Adipocyte (in vitro differentiated cells): ENCODE data around the gene UGT1A8.

Experiments used
- DNase-seq: peaks from one replicate; pipeline ENCODE4 v3.0.0-alpha.2; 2015; ENCODE audit warnings: low read depth
- H3K27me3 ChIP-seq: replicated peaks from 2 replicates; pipeline ENCODE4 v1.7.0; 2013; ENCODE audit warnings: mild to moderate bottlenecking, low read length, moderate library complexity; ENCODE audit not compliant: control insufficient read depth, insufficient read depth
- H3K36me3 ChIP-seq: 2 replicates; pipeline ENCODE4 v1.7.0; 2013; ENCODE audit warnings: low read length, mild to moderate bottlenecking, moderate library complexity; ENCODE audit not compliant: control insufficient read depth, insufficient read depth, severe bottlenecking
- H3K4me1 ChIP-seq: 2 replicates; pipeline ENCODE4 v1.7.0; 2013; ENCODE audit warnings: mild to moderate bottlenecking, low read length, moderate library complexity; ENCODE audit not compliant: control insufficient read depth, insufficient read depth
- H3K4me3 ChIP-seq: 2 replicates; pipeline ENCODE4 v1.7.0; 2013; ENCODE audit warnings: mild to moderate bottlenecking, low read length, moderate library complexity
- H3K9ac ChIP-seq: 2 replicates; pipeline ENCODE4 v1.7.0; 2013; ENCODE audit warnings: mild to moderate bottlenecking, low read length, moderate library complexity
- H3K9me3 ChIP-seq: 2 replicates; pipeline ENCODE4 v1.7.0; 2013; ENCODE audit warnings: mild to moderate bottlenecking, low read length, moderate library complexity; ENCODE audit not compliant: control insufficient read depth

Gene UGT1A8

DNA sequence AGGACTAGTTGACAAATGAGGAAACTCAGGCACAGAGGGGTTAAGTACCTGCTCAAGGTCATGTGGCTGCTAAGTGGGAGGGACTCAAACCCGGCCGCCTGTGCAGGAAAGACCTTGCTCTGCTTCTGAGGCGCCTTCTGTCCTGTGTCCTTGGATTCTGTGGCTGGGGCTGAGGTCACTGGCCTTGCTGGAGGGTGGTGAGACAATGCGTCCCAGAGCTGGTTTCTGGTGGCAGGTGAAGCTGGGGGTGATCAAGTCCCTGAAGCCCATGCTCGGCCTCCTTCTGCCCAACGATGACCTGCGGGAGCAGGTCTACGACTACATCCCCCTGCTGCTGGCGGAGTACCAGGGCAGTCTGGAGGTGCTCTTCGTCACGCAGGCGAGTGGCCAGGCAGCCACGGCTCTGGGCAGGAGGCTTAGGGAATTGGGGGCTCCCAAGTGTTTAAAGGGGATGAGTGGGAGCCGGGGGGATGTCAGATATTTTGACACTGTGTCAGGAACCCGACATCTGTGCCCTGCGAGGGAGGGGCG, 176.8 kb downstream of the UGT1A8 start:
- no peaks in the 10 kb centered on the region for H3K36me3 ChIP-seq
- peaks cover 22% of the 10 kb centered on the region for H3K27me3 ChIP-seq
- H3K9me3 ChIP-seq = no peaks in the 10 kb centered on the region
- no peak overlapping the region for H3K4me3 ChIP-seq
- no peaks in the 10 kb centered on the region for H3K4me1 ChIP-seq
- H3K9ac ChIP-seq = no peak overlapping the region
- DNase-seq = no peak

DNA sequence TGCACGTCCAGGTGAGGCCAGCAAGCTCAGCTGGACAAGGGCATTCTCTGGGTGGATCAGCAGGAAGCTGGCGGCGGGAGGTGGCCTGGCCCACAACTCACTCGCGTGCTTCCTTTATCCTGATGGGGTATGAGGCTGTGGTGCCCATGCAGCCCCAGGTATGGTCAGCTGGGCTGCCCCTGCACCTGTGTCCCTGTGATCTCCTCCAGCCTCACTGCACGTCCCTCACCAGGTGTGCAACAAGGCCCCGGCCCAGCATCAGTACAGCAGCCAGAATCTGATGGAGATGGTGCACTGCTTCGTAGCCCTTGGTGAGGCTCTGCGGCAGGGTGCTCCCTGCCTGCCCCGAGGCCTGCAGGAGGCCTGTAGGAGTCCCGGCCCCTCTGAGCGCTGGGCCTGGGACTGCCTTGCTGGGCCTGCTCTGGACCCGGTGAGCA, 178.3 kb downstream of the UGT1A8 start:
- H3K4me1 ChIP-seq = no peaks in the 10 kb centered on the region
- no peaks in the 10 kb centered on the region for H3K9me3 ChIP-seq
- no peak overlapping the region for H3K9ac ChIP-seq
- H3K27me3 ChIP-seq = peaks cover 27% of the 10 kb centered on the region
- H3K4me3 ChIP-seq = no peak overlapping the region
- DNase-seq = no peak
- H3K36me3 ChIP-seq = no peaks in the 10 kb centered on the region

DNA sequence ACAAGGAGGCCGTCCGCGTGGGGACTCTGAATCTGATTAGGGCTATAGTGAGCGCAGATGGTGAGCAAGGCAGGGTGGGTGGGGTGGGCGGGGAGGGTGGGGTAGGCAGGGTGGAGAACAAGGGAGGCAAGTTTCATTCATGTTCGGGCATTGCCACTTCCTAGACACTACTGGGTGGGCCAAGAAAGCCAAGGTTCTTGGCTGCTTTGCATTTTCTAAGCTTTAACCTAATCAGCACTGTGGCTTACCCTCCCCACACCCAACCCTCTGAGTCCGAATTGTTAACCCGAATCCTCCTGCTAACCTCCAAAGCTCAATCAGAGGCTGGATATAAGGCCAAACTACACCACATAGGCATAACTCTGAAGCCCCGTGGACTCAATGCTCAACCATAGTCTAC, 178.8 kb downstream of the UGT1A8 start:
- Histone ChIP-seq H3K9me3 (no peaks in the 10 kb centered on the region), H3K4me1 (no peaks in the 10 kb centered on the region), H3K27me3 (peaks cover 27% of the 10 kb centered on the region), H3K9ac (no peak overlapping the region), H3K4me3 (no peak overlapping the region), H3K36me3 (no peaks in the 10 kb centered on the region)
- DNase-seq = no peak

DNA sequence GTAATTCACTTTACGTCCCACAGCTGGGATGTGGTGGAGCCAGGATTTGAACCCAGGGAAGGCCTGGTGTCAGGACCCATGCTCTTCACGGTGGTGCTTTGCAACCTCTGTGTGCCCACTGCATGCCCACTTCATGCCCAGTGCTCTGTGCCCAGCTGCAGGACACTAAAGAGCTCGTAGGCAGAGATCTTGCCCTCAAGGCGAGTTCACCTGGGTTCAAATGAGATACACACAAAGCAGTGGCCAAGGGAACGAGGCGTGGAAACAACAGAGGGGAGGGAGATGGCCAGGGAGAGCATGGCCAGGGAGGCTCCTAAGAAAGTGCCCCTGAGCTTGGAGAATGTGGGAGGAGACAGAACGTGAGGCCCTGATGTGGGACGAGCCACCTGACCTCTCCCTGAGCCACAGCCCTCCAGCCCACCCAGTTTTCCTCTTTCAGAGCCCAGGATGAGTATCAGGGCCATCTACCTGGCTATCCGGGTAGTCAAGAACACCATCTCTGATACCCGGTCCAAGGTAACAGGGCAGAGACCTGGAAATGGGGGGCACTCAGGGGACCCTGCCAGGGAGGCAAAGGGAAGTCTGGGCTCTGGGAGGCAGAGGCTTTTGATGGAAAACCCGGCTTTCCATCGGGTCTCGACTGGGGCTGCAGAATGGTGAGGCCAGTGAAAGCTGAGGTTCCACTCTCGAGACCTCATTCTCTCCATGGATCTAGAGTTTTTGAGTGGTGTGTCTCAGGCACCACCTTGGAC, 181.1 kb downstream of the UGT1A8 start:
- H3K36me3 ChIP-seq = no peaks in the 10 kb centered on the region
- DNase-seq = no peak
- no peaks in the 10 kb centered on the region for H3K9me3 ChIP-seq
- no peak overlapping the region for H3K4me3 ChIP-seq
- no peak overlapping the region for H3K9ac ChIP-seq
- H3K27me3 ChIP-seq = peaks cover 32% of the 10 kb centered on the region
- H3K4me1 ChIP-seq = no peaks in the 10 kb centered on the region

DNA sequence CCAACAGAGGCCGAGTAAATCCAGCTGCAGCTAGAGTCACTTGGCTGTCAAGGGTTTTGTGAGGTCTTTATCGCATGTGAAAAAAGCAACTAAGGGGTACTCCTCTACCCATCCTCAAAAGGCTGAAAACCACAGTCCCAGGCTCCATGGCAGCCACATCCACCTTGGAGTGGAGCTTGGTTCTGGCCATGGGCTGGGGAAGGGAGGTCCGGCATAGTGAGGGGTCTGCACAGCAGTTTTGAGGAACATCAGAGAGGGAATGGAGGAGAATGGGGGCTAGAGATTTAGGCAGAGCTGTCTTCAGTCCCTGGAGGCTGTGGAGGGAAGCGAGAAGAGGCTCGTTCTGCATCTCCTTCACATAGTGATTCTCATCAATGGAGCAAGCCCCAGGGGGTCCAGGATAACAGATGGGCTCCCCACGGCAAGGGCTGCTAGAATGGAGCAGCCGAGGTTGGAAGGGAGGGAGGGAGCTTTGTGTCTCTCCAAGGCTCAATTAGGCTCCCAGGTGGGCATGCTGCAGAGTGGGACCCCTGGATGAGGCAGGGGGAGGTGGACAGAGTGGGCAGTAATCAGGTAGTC, 181.7 kb downstream of the UGT1A8 start:
- DNase-seq = no peak
- no peaks in the 10 kb centered on the region for H3K9me3 ChIP-seq
- H3K4me3 ChIP-seq = no peak overlapping the region
- no peaks in the 10 kb centered on the region for H3K36me3 ChIP-seq
- no peaks in the 10 kb centered on the region for H3K4me1 ChIP-seq
- peaks cover 32% of the 10 kb centered on the region for H3K27me3 ChIP-seq
- no peak overlapping the region for H3K9ac ChIP-seq

DNA sequence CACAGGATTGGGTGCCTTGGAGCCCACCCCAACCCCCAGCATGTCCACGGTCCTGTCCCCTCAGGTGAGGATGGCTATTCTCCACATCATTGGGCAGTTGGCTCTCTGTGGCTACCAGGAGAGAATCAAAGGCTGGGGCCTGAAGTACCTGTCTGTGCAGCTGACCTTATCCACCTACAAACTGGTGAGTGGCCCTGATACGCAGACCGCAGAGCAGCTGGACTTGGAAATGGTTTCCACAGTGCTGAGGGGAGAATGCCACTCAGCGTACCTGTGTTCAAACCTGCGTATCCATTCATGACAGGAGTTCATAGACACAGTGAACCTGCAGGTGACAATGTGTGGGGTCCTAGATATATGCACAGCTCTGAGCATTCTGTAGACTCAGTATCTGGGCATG, 182.3 kb downstream of the UGT1A8 start:
- H3K9me3 ChIP-seq = no peaks in the 10 kb centered on the region
- H3K9ac ChIP-seq = no peak overlapping the region
- peaks cover 32% of the 10 kb centered on the region for H3K27me3 ChIP-seq
- H3K36me3 ChIP-seq = no peaks in the 10 kb centered on the region
- H3K4me1 ChIP-seq = no peaks in the 10 kb centered on the region
- no peak overlapping the region for H3K4me3 ChIP-seq
- no peak for DNase-seq

DNA sequence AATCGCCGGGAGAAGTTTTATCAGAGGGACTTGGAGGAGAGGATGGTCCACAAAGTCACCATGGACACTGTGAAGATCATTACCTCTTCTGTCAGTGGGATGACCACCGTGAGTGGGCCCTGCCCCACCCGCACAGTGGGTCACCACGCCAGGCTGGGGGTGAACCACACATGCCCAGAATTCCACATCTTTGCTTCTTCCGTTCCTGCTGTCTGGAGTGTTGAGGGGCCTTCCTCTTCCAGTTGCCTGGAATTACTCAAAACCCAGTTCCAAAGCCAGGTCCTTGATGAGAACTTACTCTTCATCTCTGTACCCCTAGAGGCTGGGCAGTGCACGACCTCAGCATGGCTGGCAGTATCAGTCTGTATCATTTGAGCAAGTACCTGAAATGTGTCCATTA, 182.8 kb downstream of the UGT1A8 start:
- Histone ChIP-seq H3K36me3 (no peaks in the 10 kb centered on the region), H3K27me3 (peaks cover 32% of the 10 kb centered on the region), H3K9ac (no peak overlapping the region), H3K4me1 (no peaks in the 10 kb centered on the region), H3K4me3 (no peak overlapping the region), H3K9me3 (no peaks in the 10 kb centered on the region)
- DNase-seq = no peak

DNA sequence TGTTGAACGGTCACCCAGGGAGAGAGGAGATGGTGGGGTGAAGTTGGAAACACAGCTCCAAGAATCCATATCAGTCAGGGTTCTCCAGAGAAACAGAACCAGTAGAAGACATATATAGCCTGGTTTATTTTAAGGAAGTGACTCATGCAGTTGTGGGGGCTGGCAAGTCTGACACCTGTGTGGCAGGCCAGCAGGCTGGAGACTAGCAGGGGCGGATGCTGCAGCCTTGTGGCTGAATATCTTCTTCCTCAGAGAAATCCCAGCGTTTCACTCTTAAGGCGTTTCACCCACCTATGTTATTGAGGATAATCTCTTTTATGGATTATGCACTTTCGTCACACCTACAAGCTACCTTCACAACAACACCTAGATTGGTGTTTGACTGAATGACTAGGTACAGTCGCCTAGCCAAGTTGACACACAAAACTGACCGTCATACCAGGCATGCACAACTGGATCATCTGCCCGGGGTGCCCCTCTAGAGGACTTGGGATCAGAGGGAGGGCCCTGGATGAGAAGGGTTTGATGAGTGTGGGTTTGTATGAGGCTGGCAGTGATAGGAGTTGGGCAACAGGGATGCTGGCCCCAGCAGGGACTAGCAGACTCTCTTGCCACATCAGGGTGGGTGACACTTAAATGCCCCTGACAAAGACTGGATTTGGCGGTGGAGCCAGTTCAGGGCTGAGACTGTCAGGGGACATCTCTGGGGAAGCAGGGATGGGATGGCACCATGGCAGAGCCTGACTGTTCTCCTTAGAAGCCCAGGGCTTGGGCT, 184.1 kb downstream of the UGT1A8 start:
- H3K27me3 ChIP-seq = peaks cover 32% of the 10 kb centered on the region
- H3K9me3 ChIP-seq = peaks cover 4% of the 10 kb centered on the region
- H3K4me3 ChIP-seq = no peak overlapping the region
- DNase-seq = no peak
- no peaks in the 10 kb centered on the region for H3K36me3 ChIP-seq
- no peak overlapping the region for H3K9ac ChIP-seq
- H3K4me1 ChIP-seq = no peaks in the 10 kb centered on the region

DNA sequence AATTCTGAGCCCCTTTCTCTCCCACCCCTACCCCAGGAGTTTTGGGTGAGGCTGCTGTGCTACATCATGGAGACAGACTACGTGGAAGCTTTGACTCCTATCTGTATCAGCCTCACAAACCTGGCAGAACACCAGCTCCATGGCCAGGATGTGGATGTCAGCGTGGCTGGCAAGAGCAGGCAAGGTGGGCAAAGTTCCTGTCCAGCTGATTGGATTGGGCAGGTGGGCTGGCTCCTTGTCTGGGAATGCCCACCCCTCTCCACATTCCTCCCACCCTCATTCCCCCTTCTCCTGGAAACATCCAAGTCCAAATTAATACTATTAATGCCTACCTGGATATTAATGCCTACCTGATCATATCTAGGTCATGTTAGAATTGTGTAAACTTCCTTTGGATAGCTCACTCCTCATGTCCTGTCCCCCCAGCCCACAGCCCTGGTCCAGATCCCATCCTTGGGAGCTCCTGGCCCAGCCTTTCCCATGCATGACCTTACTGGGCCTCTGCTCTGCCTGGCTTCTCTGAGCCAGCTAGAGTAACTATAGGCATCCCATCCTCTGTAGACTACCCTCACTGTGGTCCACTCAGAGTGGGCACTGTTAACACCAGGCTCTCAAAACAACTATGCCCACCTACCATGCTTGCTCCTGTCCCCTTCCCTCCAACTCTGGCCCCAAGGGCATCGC, 184.8 kb downstream of the UGT1A8 start:
- Histone ChIP-seq H3K9me3 (peaks cover 4% of the 10 kb centered on the region), H3K4me1 (no peaks in the 10 kb centered on the region), H3K9ac (no peak overlapping the region), H3K27me3 (peaks cover 32% of the 10 kb centered on the region), H3K4me3 (no peak overlapping the region), H3K36me3 (no peaks in the 10 kb centered on the region)
- no peak for DNase-seq

DNA sequence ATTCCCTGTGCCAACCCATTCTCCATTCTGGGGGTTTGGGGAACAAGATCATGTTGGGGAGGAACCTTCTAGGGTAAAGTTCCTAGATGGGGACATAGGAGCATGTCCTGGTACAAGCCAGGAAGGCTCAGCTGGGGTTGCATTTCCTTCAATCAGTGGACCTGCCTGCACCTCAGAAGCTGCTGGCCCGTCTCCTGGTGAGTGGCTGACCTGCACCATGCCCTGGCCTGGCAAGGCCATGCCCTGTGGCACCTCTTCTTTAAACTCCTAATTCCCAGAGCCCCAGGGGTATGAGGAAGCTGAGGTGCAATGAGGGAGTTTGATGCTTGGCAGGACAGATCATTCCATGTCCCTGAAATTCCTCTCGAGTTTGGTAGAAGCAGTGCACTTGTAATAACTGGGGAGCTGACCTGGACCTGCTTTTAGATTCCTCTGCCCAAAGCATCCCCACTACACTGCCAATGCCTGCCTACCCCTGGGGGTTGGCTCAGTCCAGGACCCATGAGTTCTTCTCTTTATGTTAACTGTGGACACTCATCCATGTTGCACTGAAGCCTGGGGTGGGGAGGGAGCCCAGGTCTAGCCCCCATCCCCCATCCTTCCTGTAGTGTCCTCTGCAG, 186.0 kb downstream of the UGT1A8 start:
- DNase-seq = no peak
- H3K4me3 ChIP-seq = no peak overlapping the region
- peaks cover 34% of the 10 kb centered on the region for H3K27me3 ChIP-seq
- H3K9ac ChIP-seq = no peak overlapping the region
- no peaks in the 10 kb centered on the region for H3K36me3 ChIP-seq
- no peaks in the 10 kb centered on the region for H3K4me1 ChIP-seq
- H3K9me3 ChIP-seq = peaks cover 4% of the 10 kb centered on the region
